Measurements from ENCODE around the gene BRSK2.

GRCh38 chr11:1461826-1462697 lies 72.3 kb downstream of the BRSK2 start:
- TF ChIP-seq, protein P1, sequence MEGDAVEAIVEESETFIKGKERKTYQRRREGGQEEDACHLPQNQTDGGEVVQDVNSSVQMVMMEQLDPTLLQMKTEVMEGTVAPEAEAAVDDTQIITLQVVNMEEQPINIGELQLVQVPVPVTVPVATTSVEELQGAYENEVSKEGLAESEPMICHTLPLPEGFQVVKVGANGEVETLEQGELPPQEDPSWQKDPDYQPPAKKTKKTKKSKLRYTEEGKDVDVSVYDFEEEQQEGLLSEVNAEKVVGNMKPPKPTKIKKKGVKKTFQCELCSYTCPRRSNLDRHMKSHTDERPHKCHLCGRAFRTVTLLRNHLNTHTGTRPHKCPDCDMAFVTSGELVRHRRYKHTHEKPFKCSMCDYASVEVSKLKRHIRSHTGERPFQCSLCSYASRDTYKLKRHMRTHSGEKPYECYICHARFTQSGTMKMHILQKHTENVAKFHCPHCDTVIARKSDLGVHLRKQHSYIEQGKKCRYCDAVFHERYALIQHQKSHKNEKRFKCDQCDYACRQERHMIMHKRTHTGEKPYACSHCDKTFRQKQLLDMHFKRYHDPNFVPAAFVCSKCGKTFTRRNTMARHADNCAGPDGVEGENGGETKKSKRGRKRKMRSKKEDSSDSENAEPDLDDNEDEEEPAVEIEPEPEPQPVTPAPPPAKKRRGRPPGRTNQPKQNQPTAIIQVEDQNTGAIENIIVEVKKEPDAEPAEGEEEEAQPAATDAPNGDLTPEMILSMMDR (IDR thresholded peaks at IDR 0.05): no peak
- TF ChIP-seq YY1 (IDR thresholded peaks at IDR 0.05; ENCODE audit: low read depth) (no peak), REST (IDR thresholded peaks at IDR 0.05; ENCODE audit: low read depth, low read length) (no peak), RCOR1 (IDR thresholded peaks at IDR 0.05; ENCODE audit: low read length) (no peak), EZH2phosphoT487 (IDR thresholded peaks at IDR 0.05; ENCODE audit: borderline replicate concordance, low read depth) (no peak), CHD2 (IDR thresholded peaks at IDR 0.05; ENCODE audit: low read length, partially characterized antibody) (no peak), EP300 (IDR thresholded peaks at IDR 0.05; ENCODE audit: borderline replicate concordance in 1 of 2, low read depth in 1 of 2, low read length in 1 of 2) (no peak), NFIC (IDR thresholded peaks at IDR 0.05; ENCODE audit: borderline replicate concordance) (no peak), RAD21 (IDR thresholded peaks at IDR 0.05; ENCODE audit: low read length) (no peak), TAF1 (IDR thresholded peaks at IDR 0.05; ENCODE audit: borderline replicate concordance, low read depth, low read length) (no peak), POLR2AphosphoS5 (IDR thresholded peaks at IDR 0.05; ENCODE audit: low read depth, low read length) (no peak), GABPA (IDR thresholded peaks at IDR 0.05; ENCODE audit: low read depth) (no peak), FOSL2 (IDR thresholded peaks at IDR 0.05; ENCODE audit: borderline replicate concordance, low read depth) (no peak)
